ENCODE measurements around the gene OXCT1.
"Not testable (repeated sequence)": the region's sequence is repeated elsewhere in the genome, so short reads cannot be mapped to it uniquely, and the experiment has no call there.

Gene OXCT1

DNA sequence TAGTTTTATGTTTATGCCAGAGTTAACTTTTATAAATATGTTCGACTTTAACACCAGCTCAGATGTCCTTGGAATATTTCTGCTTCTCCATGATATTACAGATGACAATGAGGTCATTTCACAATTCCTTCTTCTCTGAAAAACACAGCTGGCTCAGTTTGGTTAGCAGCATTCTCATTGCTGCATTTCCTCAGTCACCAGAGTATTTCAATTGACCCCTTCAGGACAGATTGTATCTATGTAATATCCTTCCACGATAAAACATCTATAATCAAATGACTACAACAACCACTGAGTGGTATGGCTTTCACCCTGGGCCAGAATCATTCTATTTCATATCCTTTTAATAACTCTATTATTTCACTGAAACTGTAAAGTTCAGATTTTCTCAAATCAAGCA is 148.7 kb downstream of the OXCT1 start:
- DNase-seq (ENCODE audit: low read depth in 3 of 3), result no peak

DNA sequence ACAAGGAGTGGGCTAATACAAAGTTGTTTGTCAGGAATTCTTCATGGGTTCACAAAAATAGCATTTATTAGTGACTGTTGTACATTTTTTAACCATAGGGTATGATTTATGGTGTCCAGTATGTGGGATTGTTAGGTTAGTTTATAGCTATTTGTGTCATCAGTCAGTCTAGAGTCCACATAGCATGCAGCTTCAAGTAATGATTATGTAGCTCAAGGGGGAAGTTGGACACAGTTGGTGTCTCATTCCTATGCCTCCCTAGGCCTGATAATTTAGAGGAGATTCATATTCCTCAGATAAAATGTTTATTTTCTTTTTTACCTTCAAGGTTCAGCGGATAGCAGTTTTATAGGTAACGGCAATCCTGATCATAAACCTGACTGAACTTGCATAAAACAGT is 153.8 kb downstream of the OXCT1 start:
- DNase-seq (ENCODE audit: low read depth in 3 of 3), result no peak

DNA sequence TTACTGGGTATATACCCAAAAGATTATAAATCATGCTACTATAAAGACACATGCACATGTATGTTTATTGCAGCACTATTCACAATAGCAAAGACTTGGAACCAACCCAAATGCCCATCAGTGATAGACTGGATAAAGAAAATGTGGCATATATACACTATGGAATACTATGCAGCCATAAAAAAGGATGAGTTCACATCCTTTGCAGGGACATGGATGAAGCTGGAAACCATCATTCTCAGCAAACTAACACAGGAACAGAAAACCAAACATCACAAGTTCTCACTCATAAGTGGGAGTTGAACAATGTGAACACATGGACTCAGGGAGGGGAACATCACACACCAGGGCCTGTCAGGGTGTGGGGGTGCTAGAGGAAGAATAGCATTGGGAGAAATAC is 155.8 kb downstream of the OXCT1 start:
- DNase-seq (ENCODE audit: low read depth in 3 of 3), result not testable (repeated sequence)

DNA sequence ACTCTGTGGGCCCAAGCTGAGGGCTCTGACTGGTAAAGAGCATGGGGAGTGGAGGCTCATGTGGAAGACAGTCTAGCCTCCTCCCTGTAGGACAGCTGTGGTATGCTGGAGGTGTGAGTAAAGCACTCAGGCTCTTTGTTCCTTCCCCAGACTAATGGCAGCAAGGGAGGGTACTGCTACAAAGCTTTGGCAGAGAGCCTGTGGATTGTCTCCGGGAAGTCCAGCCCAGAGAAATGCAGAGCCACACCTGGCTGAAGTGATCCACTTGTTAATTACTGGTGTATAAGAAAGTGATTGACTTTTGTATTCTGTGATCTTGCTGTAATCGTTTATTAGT is 161.7 kb downstream of the OXCT1 start:
- DNase-seq (ENCODE audit: low read depth in 3 of 3), result no peak

DNA sequence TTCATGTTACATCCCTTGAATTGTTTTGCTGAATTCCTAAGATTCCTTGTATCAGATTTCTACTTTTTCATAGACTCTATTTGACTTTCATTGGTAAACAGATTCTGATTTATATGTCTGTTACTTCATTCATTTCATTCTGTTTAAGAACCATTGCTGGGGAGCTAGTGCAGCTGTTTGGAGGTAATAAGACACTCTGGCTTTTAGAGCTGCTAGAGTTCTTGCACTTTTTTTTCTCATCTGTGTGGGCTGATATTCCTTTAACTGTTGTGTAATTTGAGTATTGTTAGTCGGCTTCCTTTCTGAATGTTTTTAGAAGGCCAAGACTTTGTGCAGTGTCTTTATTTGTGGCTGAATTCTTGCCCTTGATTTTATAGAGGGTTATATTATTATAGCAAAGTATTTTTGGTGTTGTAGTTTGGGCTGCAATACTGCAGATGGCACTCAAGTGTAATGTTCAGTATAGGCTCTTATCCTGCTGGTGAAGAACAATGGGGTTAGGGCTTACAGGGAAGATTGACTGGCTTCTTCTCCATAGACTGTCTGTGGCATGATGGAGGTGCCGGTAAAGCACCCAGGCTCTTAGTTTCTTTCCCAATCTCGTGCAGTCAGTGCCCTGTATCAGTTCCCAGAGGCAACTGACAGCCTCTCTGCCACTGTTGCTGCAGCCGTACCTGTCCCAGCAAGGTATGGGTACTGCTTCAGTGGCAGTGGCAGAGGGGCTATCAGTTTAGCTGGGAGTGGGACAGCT is 162.2 kb downstream of the OXCT1 start:
- DNase-seq (ENCODE audit: low read depth in 3 of 3), result no peak

DNA sequence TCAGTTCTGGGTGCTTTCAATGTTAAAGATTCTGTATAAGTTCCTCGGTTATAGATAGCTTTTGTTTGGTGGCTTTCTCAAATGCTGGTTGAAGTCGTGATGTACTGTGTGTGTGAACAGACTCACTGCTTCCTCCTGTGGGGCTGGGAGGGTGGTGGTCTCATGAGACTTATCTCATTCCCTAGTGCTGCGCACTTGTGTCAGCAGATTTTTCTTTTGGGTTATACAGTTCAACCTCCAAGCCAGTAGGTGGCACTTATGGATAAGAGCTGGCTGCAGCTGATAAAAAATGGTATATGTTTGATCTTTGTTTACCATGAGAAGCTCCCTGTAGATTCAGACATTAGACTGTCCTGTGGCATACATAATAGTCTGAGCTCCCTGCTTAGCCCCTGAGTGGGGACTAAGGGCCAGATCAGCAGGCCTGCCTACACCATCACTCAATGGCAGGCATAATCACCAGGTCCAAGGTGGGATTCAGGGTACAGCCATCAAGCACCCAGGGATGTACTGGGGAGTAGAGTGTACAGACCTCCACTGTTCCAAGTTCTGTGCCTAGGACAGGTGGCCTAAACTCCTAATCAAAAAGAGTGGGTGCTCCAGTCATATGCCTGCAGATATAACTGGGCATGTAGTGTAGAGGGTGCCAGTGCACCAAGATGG is 174.2 kb downstream of the OXCT1 start:
- no peak for DNase-seq (ENCODE audit: low read depth in 3 of 3)

DNA sequence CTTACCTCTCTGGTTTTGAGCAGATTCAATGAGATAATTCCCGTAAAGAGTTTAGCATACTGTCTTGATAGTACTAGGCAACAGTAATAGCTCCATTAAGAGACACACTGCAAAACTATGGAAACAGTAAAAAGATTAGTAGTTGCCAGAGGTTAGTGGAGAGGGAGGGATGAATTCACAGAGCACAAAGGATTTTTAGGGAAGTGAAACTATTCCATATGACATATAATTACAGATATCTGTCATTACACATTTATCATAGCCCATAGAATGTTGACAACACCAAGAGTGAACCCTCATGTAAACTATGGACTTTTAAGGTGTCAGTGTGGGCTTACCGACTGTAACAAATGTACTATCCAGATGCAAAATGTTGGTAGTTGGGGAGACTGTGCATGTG is 183.5 kb downstream of the OXCT1 start:
- no peak for DNase-seq (ENCODE audit: low read depth in 3 of 3)

DNA sequence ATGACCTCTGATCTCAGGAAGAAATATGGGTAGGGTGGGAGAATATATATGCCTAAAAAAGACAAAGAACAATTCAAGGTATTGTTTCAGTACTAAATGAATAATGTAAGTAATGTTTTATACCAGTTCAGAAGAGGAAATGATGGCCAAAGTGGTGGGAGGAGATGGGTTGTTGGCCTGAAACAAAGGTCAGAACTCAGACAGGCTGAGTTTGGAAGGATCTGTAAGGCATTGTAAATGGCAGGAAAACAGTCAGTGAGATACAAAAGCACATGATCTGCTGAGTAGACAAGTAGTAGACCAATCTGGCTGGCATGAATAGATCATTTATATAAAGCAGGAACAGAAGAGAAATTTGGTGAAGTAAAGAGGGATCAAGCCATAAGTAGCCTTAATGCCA is 184.0 kb downstream of the OXCT1 start:
- no peak for DNase-seq (ENCODE audit: low read depth in 3 of 3)

DNA sequence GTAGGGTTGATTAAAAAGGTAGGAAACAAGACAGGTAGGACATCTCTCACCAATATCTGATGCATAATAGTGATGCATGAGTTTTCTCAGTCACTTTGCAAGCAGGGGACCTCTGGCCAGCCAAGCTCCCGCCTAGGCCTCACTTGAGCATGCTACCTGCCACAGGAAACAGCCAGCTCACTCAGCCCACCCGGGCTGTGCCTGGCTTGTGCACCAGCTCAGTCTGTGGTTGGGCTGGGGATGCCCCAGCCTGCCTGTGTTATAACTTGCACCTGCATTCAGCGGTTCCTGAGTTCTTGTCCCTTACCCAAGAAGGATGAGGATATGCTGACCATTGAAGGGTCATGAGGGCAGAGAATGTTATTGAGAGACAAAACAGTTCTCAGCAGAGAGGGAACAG is 187.0 kb downstream of the OXCT1 start:
- DNase-seq (ENCODE audit: low read depth in 3 of 3), result no peak

DNA sequence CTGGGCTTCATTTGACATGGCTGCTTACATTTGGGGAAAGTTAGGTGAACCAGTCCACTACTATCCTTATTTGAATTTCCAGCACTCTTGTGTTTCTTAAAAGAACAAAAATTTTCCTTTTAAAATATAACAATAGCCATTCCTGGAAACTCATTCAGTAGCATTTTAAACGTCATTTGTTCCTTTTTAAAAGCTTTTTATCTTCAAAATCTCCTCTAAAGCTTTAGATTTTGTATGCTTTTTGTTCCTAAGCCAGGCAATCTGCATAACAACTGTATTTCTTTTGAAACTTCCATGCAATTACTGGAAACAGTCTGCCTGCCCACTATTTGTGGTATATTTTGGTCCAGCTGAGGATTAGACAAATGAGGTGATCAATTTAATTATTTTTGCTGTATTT is 187.6 kb downstream of the OXCT1 start:
- DNase-seq (ENCODE audit: low read depth in 3 of 3), result no peak

DNA sequence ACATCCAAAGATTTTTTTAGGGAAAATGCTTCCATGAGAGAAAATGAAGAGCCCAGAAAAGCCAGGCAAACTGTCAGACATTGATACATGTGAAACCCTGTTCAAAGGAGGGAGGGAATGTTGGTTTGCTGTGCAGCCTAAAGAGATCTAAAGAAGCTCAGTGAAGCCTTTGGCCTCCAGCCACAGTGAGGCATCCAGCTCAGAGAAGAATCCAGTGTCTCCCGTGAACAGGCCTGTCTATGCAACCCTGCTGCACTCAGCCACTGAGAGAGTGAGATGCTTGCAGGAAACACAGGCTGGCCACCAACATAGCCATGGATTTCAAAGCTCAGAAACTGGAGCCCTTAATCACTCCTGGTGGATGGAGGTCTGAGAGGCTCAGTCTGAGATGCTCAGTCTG is 188.4 kb downstream of the OXCT1 start:
- no peak for DNase-seq (ENCODE audit: low read depth in 3 of 3)
